DMS153 treated with DMSO at 0.1 percent for 48 hours (cell line): ENCODE data around the gene TMEM150B.
A peak's percentile ranks its signal among the peaks of the same experiment; 100 is the strongest.
"Not testable (repeated sequence)": the region's sequence is repeated elsewhere in the genome, so short reads cannot be mapped to it uniquely, and the experiment has no call there.

Experiments used
- DNase-seq: peaks from one replicate; lab custom pipeline; 2025; ENCODE audit not compliant: unreplicated experiment; lab: John Stamatoyannopoulos, UW

The TMEM150B gene

DNA sequence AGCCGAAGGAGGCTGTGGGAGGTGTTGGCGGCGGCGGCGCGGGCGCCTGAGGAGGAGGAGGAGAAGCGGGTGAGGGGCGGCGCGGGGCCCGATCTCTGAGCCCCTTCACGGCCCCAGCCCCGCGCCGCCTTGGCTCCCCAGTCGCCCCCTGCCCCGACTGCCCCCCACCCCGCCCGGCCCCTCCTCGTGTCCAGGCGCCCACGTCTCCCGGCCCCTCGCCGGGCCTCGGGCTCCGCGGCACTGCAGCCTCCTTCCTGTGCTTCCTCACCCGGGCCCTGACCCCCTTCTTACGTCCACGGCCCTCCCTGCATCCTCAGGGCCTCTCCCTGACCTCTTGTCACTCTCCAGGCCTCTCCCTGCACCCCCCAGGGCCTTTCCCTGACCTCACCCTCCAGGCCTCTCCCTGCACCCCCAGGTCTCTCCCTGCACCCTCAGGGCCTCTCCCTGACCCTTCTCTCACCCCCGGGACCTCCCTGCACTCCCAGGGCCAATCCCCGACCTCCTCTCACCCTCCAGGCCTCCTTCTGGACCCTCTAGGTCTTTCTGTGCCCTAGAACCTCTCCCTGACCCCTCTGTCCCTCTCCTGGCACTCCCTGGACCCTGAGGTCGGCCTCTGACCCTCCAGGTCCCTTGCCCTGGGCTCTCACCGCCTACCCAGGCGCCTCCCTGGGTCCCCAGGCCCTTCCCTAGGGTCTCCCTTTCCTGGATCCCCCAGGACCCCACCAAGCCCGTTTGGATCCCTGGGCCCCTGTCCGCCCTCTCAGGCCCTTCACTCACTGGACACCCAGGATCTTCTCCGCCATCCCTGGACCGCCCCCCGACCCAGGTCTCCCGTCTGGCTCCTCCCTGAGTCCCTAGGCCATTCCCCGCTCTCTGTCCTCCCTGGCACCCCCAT is 15.0 kb upstream of the TMEM150B start:
- no peak for DNase-seq

DNA sequence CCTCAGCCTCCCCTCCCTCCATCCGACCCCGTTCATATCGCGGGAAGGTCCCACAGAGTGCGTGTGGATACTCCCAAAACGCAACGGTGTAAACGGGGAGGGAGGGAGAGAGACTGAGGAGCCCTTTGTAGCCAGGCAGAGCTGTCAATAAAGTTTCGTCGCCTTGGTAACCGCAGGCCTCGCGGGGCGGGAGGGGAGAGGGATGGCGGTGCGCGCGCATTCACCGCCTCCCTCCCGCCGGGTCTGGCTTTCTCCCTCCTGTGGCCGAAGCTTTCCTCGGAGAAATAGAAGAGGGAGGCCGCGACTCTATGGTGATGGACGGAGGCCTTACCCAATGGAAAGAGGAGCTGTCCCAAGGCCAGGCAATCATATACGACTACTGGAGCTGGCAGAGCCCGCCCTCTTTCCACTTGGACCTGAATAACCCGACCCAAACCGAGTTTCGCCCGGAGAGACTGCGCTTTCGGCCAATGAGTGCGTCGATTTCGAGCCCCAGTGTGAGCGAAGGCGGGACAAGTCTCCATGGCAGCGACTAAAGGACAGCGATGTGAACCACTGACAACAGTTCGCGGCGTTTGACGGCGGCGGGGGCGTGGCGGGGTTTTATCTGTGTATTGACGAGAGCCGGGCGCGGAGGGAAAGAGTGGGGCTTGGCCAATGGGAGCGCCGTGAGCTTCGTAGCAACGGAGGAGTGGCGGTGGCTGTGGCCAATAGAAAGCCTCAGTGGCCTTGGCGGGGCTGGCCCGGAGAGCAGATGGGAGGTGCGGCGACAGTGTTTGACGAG is 14.2 kb upstream of the TMEM150B start, which contains the start of gene KMT5C:
KMT5C (plus strand) TSS at position 772 of the 784 bp plus-strand sequence. CDS start 2,061 bp downstream, outside the sequence.
- peak; percentile 100 for DNase-seq

DNA sequence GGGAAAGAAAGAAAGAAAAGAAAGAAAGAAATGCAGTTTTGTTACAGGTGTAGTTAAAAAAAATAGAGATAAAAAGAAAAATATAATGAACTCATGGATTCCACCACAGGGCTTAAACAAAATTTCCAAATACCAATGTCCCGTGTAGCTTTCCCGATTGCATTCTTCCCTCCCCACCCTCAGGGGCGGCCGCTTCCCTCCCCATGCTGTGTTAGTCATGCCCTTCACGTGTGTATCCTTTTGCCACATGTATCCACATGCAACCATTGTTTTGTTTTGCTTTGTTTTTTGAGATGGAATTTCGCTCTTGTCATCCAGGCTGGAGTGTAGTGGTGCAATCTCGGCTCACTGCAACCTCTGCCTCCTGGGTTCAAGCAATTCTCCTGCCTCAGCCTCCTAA is 11.0 kb upstream of the TMEM150B start:
- no peak for DNase-seq

DNA sequence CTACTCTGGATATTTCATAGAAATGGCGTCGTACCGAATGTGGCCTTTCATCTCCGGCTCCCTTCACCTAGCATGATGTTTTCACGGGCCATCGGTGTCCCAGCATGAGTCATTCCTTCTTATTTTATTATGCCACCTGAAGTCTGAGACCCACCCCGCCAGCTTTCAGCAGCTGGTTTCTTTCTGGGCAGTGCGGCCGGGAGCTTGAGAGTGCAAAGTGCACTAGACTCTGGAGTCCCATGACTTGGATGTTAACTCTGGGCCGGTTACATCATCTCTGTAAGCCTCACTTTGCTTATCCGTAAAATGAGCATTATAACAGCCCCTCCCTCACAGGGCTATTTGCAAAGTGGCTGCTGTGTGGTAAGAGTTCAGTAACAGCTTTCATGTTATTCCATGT is 8.7 kb upstream of the TMEM150B start:
- DNase-seq = no peak

DNA sequence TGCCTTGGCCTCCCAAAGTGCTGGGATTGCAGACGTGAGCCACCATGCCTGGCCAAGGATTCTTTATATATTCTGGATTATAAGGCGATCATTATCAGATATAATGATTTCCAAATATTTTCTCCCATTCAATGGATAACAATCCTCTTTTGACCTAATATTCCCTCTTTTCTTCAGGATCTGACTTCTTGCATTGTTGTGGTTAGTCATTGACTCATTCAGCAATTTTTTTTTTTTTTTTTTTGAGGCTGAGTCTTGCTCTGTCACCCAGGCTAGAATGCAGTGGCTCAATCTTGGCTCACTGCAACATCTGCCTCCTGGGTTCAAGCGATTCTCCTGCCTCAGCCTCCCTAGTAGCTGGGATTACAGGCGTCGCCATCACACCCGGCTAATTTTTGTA is 4.7 kb upstream of the TMEM150B start:
- not testable (repeated sequence) for DNase-seq

DNA sequence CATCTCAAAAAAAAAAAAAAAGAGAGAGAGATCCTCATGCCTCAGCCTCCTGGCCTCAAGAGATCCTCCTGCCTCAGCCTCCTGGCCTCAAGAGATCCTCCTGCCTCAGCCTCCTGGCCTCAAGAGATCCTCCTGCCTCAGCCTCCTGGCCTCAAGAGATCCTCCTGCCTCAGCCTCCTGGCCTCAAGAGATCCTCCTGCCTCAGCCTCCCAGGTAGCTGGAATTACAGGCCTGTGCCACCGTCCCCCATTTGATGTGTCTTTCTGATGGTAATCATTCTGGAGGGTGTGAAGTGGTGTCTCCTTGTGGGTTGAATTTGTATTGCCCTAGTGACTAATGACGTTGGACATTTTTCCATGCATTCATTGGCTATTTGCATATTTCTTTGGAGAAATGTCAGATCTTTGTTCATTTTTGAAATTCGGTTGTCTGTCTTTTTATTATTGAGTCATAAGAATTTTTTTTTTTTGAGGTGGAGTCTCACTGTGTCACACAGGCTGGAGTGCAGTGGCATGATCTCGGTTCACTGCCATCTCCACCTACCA is 3.7 kb upstream of the TMEM150B start:
- not testable (repeated sequence) for DNase-seq

DNA sequence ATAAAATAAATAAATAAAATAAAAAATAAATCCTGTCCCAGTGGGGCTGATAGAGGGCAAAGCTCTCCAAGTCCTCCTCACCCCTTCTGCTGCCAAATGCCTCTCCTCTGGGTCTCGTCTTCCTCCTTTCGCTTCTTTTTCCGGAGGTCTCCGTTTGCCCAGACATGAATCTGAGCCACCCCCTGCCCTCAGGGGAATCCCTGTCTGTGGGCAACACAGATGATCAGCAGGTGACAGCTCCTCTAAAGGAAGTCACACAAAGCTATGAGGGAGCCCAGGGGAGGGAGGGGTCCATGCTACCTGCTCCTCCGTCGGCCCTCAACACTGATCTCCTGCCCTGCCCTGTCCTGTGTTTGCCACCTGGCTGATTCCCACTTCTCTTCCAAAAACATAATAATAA is 479 bp downstream of the TMEM150B start:
- no peak for DNase-seq

DNA sequence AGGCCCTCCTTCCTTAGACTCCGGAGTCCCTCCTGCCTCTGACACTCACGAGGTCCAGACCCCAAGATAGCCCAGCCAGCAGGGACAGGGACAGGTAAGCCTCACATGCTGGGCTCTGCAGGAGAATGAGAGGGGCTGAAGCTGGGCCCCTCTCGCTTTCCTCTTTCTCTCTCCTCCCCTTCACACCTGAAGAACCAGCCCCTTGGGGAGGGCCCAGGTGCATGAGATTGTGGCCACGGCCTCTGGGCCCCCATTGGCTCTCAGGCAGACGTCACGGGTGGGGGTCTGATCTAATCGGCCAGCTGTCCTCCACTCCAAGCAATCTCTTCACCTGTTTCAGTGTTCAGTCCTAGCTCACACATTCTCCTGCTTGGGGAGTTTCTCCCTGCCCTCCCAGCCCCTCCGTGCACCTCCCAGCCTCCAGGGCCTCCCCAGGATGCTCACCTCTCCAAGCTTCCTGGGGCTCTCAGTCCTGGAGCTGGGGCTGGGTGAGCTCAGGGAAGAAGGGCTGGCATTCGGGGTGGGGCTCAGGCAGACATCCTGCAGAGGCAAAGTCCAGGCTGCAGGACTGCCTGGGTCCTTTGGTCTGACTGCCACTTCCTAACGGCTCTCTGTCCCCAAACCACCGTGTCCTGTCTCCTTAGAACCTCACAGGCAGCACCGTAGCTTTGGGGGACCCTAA is 2.8 kb downstream of the TMEM150B start:
- no peak for DNase-seq

DNA sequence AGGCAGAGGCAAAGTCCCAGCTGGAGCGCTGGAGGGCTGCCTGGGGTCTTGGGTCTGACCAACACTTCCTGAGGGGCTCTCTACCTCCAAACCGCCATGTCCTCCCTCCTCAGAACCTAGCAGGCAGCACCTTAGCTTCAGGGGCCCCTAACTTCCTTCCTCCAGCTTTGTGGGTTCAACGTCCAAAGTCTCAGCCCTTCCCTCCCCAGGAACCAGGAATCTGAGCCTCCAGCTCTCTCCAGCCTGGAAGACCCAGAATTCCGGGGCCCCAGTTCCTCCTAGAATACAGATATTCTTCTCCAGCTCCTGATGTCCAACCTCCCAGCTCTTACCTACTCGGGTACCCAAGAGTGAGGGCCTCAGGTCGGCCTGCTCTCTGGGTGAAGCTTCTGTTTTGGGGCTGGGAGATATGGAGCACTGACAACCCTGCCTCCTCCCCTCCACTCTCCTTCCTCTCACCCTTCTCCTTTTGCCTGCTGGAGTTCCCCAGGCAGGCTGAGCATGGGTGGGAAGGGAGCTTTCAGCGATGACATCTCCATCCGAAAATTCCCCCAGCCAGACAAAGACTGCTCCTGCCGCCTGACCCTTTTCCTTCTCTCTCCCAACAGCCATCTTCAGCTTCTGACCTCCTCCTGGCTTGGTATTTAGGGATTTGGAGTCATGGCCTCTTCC is 3.5 kb downstream of the TMEM150B start:
- no peak for DNase-seq

DNA sequence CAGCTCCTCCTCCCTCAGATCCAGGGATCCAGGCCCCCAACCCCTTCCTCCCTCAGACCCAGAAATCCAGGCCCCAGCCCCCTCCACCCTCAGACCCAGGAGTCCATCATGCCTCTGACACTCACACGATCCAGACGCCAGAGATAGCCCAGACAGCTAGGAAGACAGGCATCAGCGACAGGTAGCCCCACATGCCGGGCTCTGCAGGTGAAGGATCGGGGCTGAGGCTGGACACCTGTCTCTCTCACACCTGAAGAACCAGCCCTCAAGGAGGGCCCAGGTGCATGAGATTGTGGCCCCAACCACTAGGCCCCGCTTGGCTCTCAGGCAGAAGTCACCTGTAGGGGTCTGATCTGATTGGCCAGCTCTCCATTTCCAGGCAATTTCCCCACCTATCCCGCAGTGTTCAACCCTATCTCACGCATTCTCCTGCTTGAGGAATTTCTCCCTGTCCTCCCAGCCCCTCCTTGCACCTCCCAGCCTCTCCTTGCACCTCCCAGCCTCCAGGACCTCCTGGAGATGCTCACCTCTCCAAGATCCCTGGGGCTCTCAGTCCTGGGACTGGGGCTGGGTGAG is 4.2 kb downstream of the TMEM150B start:
- DNase-seq = no peak

DNA sequence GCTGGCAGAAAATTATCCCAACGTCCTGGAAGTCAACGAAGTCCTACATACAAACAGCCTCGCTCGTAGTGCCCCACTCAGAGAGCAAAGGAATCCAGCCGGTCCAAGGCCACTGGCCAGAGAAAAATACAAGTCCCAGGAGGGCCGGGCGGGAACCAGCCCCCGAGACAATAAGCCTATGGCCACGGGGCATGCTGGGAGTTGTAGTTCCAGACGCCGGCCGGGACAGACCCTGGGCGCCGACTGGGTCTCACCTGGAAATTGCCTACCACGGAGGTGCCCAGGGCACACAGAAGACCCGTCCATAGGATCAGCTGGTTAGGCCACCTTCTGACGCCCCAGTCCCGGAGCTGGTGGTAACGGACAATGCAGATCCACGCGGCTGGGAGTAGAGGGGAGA is 5.4 kb downstream of the TMEM150B start:
- no peak for DNase-seq

DNA sequence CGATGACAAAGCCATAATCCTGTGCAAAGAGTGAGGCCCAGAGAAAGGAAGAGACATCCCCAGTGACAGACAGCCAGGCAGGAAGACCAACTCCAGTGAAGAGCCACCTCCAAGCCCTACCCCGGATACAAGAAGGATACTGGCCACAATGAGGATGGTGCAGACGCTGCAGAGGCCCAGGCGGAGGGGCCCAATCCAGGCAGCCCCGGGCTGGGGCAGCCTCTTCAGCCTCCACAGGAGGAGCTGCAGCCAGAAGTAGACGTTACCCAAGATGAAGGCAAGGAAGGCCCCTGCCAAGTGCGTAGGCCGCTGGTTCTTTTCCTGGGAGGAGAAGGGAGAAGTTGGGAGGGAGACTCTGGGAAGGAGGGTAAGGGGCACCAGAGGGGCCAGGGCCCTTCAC is 8.5 kb downstream of the TMEM150B start:
- DNase-seq = no peak

DNA sequence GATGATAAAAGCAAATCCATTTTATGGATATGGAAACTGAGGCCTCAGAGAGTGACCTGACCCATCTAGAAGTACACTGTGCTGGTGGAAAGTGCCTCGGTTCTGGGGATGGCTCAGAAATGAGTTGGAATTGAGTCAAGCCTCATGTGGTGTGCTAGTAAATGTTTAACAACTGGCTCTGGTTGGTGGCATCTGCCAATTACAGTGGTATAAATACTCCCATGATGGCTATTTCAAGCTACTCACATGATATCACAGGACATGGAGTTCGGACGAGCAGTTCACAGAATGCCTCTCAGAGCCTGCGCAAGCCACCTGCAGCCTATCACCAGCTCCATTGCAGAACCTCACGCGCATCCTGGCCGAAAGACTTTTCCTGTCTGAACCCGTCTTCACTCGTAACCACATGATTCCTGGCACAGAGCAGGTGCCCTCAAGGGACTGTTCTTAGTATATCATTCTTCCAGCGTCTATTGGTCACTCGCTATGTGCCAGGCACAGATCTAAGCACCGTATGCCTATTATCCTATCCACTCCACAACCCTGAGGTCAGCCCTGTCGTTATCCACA is 9.1 kb downstream of the TMEM150B start:
- no peak for DNase-seq

DNA sequence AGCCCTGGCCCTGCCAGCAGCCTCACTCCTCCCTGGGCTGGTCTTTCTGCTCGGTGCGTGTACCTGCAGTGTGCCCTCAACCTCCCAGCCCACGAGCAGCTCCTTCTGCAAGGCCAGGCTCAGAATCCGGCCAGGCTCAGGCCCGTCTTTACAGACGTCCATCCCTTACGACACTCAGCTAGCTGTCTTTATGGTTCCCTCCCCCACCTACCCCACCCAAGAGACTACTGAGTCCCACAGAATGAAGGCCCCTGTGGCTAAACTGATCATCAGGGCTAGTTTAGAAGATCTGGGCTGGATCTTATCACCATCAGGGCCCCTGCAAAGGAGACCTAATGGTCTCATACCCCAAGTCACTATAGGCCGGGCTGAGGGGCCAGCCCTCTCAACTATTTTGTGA is 10.7 kb downstream of the TMEM150B start:
- no peak for DNase-seq

DNA sequence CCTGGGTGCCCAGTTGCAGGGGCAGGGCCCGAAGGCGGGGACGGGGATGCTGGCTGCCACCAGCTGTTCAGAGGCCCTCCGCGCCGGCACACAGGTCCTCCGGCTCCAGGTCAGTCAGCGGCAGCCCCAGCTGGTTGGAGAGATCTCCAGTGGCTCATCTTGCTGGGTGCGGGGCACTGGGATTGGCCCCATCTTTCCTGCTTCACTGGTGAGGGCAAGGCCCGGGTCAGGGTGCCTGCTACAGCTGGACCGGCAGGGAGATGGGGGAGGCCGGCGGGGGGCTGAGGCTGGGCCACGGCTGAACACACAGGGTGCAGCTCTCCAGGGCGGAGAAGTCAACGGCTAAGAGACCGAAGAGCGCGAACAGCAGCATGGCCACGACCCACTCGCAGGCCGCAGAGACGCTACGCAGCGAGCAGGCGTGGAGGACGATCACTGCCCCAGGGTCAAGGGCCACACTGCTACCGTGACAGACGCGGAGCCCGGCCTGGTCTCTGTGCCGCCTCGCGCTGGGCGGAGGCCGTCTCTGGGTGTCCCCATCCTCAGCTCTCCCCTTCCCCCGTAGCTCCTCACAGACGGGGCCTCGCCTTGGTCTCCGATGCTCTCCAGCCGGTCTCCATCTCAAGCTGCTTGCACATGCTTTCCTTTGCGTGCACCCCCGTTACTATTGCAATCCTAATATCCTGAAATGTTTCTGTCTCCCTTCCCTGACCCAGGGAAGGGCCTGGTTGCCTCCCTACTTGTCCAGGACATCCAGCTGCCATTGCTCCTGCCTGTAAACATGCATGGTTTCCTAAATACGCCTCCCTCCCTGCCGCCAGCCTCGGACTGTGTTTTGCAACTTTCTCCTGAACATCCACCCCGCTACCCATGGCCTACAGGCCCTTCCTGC is 12.3 kb downstream of the TMEM150B start:
- DNase-seq = no peak

DNA sequence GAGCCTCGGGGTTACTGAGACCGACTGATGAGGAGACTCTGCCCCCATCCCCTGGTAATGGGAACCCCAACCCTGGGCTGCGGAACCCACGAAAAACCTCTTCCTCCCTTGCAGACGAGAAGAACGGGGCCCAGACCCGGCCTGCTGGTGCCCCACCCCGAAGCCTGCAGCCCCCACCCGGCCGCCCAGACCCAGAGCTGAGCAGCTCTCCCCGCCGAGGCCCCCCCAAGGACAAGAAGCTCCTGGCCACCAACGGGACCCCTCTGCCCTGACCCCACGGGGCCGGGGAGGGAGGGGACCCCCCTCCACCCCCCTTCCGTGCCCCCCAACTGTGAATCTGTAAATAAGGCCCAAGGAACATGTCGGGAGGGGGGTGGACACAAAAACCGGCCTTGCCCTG is 13.3 kb downstream of the TMEM150B start:
- no peak for DNase-seq

DNA sequence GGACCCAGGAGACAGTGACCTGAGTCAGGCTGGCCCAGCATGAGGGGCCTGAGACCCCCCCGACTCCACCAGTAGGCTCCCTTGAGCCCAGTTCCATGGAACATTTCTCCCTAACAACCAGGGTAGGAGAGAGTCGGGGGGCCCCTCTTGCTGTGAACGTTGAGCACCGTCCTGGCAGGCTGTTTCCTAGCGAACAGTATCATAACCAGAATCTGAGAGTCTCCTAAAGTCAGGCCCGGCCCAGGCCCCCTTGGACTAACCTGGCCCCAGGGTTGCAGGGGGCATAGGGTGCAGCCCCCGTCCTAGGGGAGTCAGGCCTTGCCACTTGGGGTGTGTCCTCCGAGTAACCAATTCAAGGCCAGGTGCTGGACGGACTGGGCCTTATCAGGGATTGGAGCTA is 13.7 kb downstream of the TMEM150B start:
- DNase-seq = no peak

DNA sequence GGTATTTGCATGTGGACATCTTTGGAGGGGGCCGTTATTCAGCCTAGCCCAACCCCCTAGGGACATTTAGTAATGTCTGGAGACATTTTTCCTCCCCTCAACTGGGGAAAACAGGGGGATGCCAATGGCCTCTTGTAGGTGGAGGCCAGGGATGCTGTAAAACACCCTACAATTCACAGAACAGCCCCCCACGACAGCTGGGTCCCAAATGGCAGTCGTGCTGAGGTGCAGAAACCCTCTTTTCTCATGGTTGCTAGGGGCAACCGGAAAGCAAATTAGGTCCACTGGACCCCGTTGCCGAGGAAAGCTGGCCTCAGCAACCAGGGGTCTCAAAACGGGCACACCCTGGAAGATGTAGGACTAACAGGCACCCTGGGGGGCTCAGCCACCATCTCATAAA is 14.6 kb downstream of the TMEM150B start:
- no peak for DNase-seq

DNA sequence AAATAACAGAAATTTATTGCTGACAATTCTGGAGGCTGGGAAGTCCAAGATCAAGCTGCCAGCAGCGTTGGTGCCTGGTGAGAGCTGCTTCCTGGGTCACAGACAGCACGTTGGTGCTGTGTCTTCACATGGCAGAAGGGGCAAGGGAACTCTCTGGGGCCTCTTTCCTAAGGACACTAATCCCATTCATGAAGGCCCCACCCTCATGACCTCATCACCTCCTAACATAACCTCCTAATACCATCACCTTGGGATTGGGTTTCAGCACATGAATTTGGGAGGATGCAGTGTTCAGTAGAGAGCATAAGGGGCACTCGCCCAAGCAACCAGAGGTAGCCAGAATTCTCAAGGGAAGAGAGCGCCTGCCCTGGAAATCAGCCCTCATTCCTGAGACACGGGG is 15.7 kb downstream of the TMEM150B start:
- DNase-seq = no peak
